Left lung (tissue), 10 donors: ENCODE results near the gene ASXL1. TPM values are rescaled to one million over a fixed set of nuclear protein-coding genes. Genes with fewer than 3 reads are reported as not detected.

ENCODE experiments used
- ATAC-seq: fragments of 200-7000 bp; cut with Tn5 transposase; one replicate; pipeline ENCODE4 v1.9.1; 2020; ENCODE audit warnings: moderate library complexity
- DNase-seq, 4 donors: peaks; one replicate each; pipeline ENCODE4 v3.0.0-alpha.2; 2013 to 2020
- H3K27ac ChIP-seq, 2 donors: fragments of 200-600 bp; sonication (generic) in 1 of 2; one replicate each; pipeline versions ENCODE4 v1.5.0 to v1.8.0; 2020 to 2021
- H3K27me3 ChIP-seq, 2 donors: fragments of 200-600 bp; sonication (generic) in 1 of 2; one replicate each; pipeline versions ENCODE4 v1.5.0 to v1.8.0; 2020 to 2021
- H3K36me3 ChIP-seq, 2 donors: fragments of 200-600 bp; sonication (generic) in 1 of 2; one replicate each; pipeline versions ENCODE4 v1.5.0 to v1.8.0; 2020 to 2021
- H3K4me1 ChIP-seq, 2 donors: fragments of 200-600 bp; one replicate each; pipeline ENCODE4 v1.8.0; 2021
- H3K4me3 ChIP-seq, 2 donors: fragments of 200-600 bp; sonication (generic) in 1 of 2; one replicate each; pipeline versions ENCODE4 v1.5.0 to v1.8.0; 2020 to 2021; ENCODE audit warnings: mild to moderate bottlenecking in 1 of 2
- H3K9me3 ChIP-seq, 2 donors: fragments of 200-600 bp; sonication (generic) in 1 of 2; one replicate each; pipeline versions ENCODE4 v1.5.0 to v1.8.0; 2020 to 2021
- CTCF ChIP-seq, 2 donors: fragments of 200-600 bp; sonication (generic) in 1 of 2; IDR thresholded peaks; one replicate each; pipeline versions ENCODE4 v1.5.0 to v1.8.0; 2021; ENCODE audit warnings: antibody characterized with exemption in 2 of 2
- intact Hi-C, 2 donors: fragments of 100-400 bp; cut with DNase I; formaldehyde crosslinking; loops; one replicate each; pipeline versions ENCODE4 v1.11.2 to v1.14.2; 2022
- polyA plus RNA-seq, 6 donors: library from polyadenylated mRNA; unstranded; fragments of 120-200 nt; gene quantifications; one replicate each; pipeline ENCODE4 v1.2.1, GENCODE V29; 2013; ENCODE audit not compliant: insufficient read length in 6 of 6
- total RNA-seq, 2 donors: library from RNA; stranded (reverse); fragmentation: NEBNext Ultra II Directional; extraction: Animal tissue kit (Norgen Biotek cat#: 25700); gene quantifications; one replicate each; pipeline ENCODE4 v1.2.1, GENCODE V29; 2021
- donor health status: DM: no; HTN: yes; CAD: no.
- donor health status: DM: no; HTN: no; CAD: no.

ASXL1 gene
- total and polyA plus RNA-seq, 8 donors = 51.1 to 90.0 (median 81.1) TPM

GRCh38 chr20:32474967-32475811 lies 117.1 kb downstream of the ASXL1 start:
- no peaks in the 10 kb centered on the region for H3K9me3 ChIP-seq
- peak; percentile 92 for ATAC-seq
- H3K27me3 ChIP-seq = no peaks in the 10 kb centered on the region
- no peak for TF ChIP-seq CTCF (IDR thresholded peaks at IDR 0.05)
- peak overlapping the region in 1 of 2 donors; percentile 28 for H3K4me3 ChIP-seq
- H3K27ac ChIP-seq = peak overlapping the region; percentile 70 to 84
- DNase-seq = peak; percentile 90 to 96 (median 94)
- peaks cover 43 to 81% of the 10 kb centered on the region in 2 donors for H3K4me1 ChIP-seq
- peaks cover 0 to 21% of the 10 kb centered on the region in 2 donors for H3K36me3 ChIP-seq
- intact Hi-C loops = no loop called here

GRCh38 chr20:32476684-32477593 lies 118.8 kb downstream of the ASXL1 start:
- intact Hi-C loops = no loop called here
- no peaks in the 10 kb centered on the region for H3K27me3 ChIP-seq
- H3K4me1 ChIP-seq = peaks cover 55 to 84% of the 10 kb centered on the region in 2 donors
- ATAC-seq = peak; percentile 30
- TF ChIP-seq CTCF (IDR thresholded peaks at IDR 0.05) = no peak
- H3K9me3 ChIP-seq = no peaks in the 10 kb centered on the region
- peaks cover 0 to 14% of the 10 kb centered on the region in 2 donors for H3K36me3 ChIP-seq
- H3K4me3 ChIP-seq = no peak overlapping the region
- peak overlapping the region; percentile 58 to 70 for H3K27ac ChIP-seq
- peak in 2 of 4 donors; percentile 41 to 54 for DNase-seq

GRCh38 chr20:32477594-32478512 lies 119.7 kb downstream of the ASXL1 start:
- no peak overlapping the region for H3K4me3 ChIP-seq
- no peaks in the 10 kb centered on the region for H3K9me3 ChIP-seq
- ATAC-seq (no peak), DNase-seq (peak in 1 of 4 donors; percentile 71)
- TF ChIP-seq CTCF (IDR thresholded peaks at IDR 0.05) = no peak
- H3K27me3 ChIP-seq = no peaks in the 10 kb centered on the region
- H3K36me3 ChIP-seq = peaks cover 0 to 7% of the 10 kb centered on the region in 2 donors
- intact Hi-C loops = no loop called here
- H3K27ac ChIP-seq = peak overlapping the region in 1 of 2 donors; percentile 58
- H3K4me1 ChIP-seq = peaks cover 59 to 91% of the 10 kb centered on the region in 2 donors

GRCh38 chr20:32478576-32478975 lies 120.4 kb downstream of the ASXL1 start:
- DNase-seq (peak in 1 of 4 donors; percentile 34), ATAC-seq (no peak)
- Histone ChIP-seq H3K27ac (no peak overlapping the region), H3K4me3 (no peak overlapping the region), H3K4me1 (peaks cover 54 to 84% of the 10 kb centered on the region in 2 donors), H3K27me3 (no peaks in the 10 kb centered on the region), H3K9me3 (no peaks in the 10 kb centered on the region), H3K36me3 (peaks cover 0 to 7% of the 10 kb centered on the region in 2 donors)
- no peak for TF ChIP-seq CTCF (IDR thresholded peaks at IDR 0.05)
- intact Hi-C loops = no loop called here
